Right lobe of liver (tissue), 6 donors: ENCODE data around the gene HAL. TPM values are rescaled to one million over a fixed set of nuclear protein-coding genes. Genes with fewer than 3 reads are reported as not detected.

Source experiments
- ATAC-seq, 4 donors: fragments of 200-7000 bp; cut with Tn5 transposase; one replicate each; pipeline ENCODE4 v1.9.1; 2020; ENCODE audit warnings: mild to moderate bottlenecking in 4 of 4, moderate library complexity in 4 of 4
- DNase-seq, 3 donors: peaks; one replicate each; pipeline ENCODE4 v3.0.0-alpha.2; 2020
- H3K27ac ChIP-seq, 3 donors: fragments of 200-600 bp; one replicate each; pipeline ENCODE4 v1.8.0; 2022
- H3K27me3 ChIP-seq, 2 donors: fragments of 200-600 bp; one replicate each; pipeline ENCODE4 v1.8.0; 2022
- H3K36me3 ChIP-seq, 4 donors: fragments of 200-600 bp; sonication (generic) in 1 of 4; one replicate each; pipeline versions ENCODE4 v1.5.1 to v1.8.0; 2017 to 2022; ENCODE audit warnings: control low read depth in 1 of 4
- H3K4me1 ChIP-seq, 4 donors: fragments of 200-600 bp; sonication (generic) in 1 of 4; one replicate each; pipeline versions ENCODE4 v1.5.1 to v1.8.0; 2017 to 2022; ENCODE audit warnings: control low read depth in 1 of 4
- H3K4me3 ChIP-seq, 3 donors: fragments of 200-600 bp; one replicate each; pipeline ENCODE4 v1.8.0; 2022
- H3K9me3 ChIP-seq, 4 donors: fragments of 200-600 bp; sonication (generic) in 1 of 4; one replicate each; pipeline versions ENCODE4 v1.5.1 to v1.8.0; 2017 to 2022; ENCODE audit warnings: control low read depth in 1 of 4
- POLR2A ChIP-seq: fragments of 450-650 bp; IDR thresholded peaks from one replicate; pipeline ENCODE4 v1.6.1; 2017; ENCODE audit warnings: antibody characterized with exemption, mild to moderate bottlenecking
- WGBS: methylation state at CpG from one replicate; pipeline ENCODE4 v1.1.6; 2018; ENCODE audit warnings: low coverage, low lambda C conversion rate; ENCODE audit not compliant: insufficient coverage; ENCODE audit errors: missing lambda C conversion rate; 5-methylcytosine and 5-hydroxymethylcytosine counted together
- intact Hi-C, 2 donors: fragments of 100-400 bp; cut with DNase I; formaldehyde crosslinking; loops; one replicate each; pipeline versions ENCODE4 v1.11.2 to v1.14.1; 2022
- total RNA-seq, 6 experiments: library from RNA; depleted of rRNA in 2 of 6; stranded (reverse); fragments of >200 nt in 2 of 6; fragmentation: NEBNext Ultra II Directional in 3 of 6; extraction: Animal tissue kit (Norgen Biotek cat#: 25700) in 3 of 6; gene quantifications; one replicate each; pipeline versions ENCODE4 v1.1.0 to v1.2.4, GENCODE V29; 2016 to 2023
- TF ChIP-seq, protein P1 (sequence below), 4 donors: fragments of 200-600 bp in 3 of 4; fragments of 450-650 bp in 1 of 4; IDR thresholded peaks; one replicate each; pipeline versions ENCODE4 v1.5.1 to v1.8.0; 2016 to 2022; ENCODE audit warnings: antibody characterized with exemption in 4 of 4, mild to moderate bottlenecking in 2 of 4
- donor health status: DM: no; HTN: yes; CAD: no.
- donor health status: DM: no; HTN: no; CAD: no.
- donor health status: DM: no; HTN: no; CAD: no.
- donor health status: DM: no; HTN: yes; CAD: no.
- donor health status: DM: no; HTN: yes; CAD: no.

The HAL gene
- total RNA-seq, 6 experiments from 2014 or later: 95.8 to 190 (median 174) TPM

DNA sequence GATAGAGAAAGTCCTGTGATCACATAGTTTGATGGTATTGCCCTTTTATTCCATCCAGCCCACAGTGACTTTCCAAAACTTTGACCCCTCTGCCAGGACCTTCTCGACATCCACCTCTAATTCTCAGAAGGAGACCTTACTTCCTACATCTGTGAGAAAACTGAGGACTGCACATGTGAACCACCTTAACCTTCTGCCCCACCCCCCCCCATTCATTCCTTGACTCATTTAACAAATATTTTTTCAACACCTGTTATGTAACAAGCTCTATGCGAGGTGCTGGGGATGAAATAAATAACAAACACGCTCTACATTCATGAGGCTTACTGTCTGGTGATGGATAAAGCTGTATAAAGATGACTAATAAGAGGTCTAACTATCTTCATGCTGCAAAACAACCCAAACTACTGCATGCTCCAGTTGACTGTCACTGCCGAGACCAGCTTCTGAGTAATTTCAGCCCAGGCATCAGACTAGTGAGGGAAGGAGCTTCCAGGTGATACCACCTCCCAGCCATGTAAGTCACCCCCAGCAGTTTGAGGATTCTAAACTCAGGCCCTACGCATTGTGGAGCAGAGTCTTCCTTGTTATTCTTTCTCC is 1.9 kb upstream of the HAL start:
- WGBS: 53% methylated on average over 4 of the region's 5 CpGs
- intact Hi-C loops: loop anchor here in 1 of 2 donors (5.0 to 10.0 kb wide), 2 partner anchors 81 to 433 kb away; no protein-coding TSS in a partner anchor

DNA sequence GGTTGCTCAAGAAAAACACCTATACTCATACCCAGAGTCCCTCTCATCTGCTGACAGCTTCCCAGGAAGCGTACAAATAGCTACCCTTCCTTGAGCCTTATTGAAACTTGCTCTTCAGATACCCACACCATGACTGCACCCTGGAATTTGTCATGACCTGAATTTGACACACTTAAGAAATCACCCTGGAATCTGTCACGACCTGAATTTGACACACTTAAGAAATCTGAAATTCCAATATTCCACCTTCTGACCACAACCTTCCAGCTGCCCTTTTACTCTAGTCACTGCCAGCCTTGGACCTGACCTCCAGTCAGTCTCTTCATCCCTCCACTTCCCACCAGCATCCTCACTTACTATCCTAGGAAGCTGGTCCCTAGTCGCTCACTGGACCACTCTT is 1.1 kb upstream of the HAL start:
- intact Hi-C loops: loop anchor here in 1 of 2 donors (5.0 to 10.0 kb wide), 2 partner anchors 80 to 432 kb away; no protein-coding TSS in a partner anchor
- peaks cover 0 to 24% (median 3%) of the 10 kb centered on the region in 4 donors for H3K4me1 ChIP-seq
- H3K27me3 ChIP-seq: no peaks in the 10 kb centered on the region
- 77% methylated on average over 3 of the region's 3 CpGs for WGBS
- H3K27ac ChIP-seq: peak overlapping the region in 2 of 3 donors; percentile 82 to 89
- H3K36me3 ChIP-seq: peaks cover 0 to 26% (median 5%) of the 10 kb centered on the region in 4 donors
- TF ChIP-seq POLR2A: no peak
- TF ChIP-seq, protein P1, sequence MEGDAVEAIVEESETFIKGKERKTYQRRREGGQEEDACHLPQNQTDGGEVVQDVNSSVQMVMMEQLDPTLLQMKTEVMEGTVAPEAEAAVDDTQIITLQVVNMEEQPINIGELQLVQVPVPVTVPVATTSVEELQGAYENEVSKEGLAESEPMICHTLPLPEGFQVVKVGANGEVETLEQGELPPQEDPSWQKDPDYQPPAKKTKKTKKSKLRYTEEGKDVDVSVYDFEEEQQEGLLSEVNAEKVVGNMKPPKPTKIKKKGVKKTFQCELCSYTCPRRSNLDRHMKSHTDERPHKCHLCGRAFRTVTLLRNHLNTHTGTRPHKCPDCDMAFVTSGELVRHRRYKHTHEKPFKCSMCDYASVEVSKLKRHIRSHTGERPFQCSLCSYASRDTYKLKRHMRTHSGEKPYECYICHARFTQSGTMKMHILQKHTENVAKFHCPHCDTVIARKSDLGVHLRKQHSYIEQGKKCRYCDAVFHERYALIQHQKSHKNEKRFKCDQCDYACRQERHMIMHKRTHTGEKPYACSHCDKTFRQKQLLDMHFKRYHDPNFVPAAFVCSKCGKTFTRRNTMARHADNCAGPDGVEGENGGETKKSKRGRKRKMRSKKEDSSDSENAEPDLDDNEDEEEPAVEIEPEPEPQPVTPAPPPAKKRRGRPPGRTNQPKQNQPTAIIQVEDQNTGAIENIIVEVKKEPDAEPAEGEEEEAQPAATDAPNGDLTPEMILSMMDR (IDR thresholded peaks at IDR 0.05): no peak
- H3K9me3 ChIP-seq: no peaks in the 10 kb centered on the region
- peak overlapping the region in 1 of 3 donors; percentile 34 for H3K4me3 ChIP-seq
- peak in 1 of 3 donors; percentile 41 for DNase-seq
- ATAC-seq: no peak

More for the DNA sequence above, 1.9 kb upstream of the HAL start:
- Histone ChIP-seq H3K27me3 (no peaks in the 10 kb centered on the region), H3K27ac (peak overlapping the region in 2 of 3 donors; percentile 2 to 82), H3K9me3 (no peaks in the 10 kb centered on the region), H3K36me3 (peaks cover 0 to 26% (median 7%) of the 10 kb centered on the region in 4 donors), H3K4me3 (no peak overlapping the region), H3K4me1 (peaks cover 0 to 24% (median 3%) of the 10 kb centered on the region in 4 donors)
- ATAC-seq (peak in 1 of 4 donors; percentile 4), DNase-seq (peak in 1 of 3 donors; percentile 39)
- TF ChIP-seq POLR2A: no peak
- TF ChIP-seq, protein P1 (IDR thresholded peaks at IDR 0.05): no peak

DNA sequence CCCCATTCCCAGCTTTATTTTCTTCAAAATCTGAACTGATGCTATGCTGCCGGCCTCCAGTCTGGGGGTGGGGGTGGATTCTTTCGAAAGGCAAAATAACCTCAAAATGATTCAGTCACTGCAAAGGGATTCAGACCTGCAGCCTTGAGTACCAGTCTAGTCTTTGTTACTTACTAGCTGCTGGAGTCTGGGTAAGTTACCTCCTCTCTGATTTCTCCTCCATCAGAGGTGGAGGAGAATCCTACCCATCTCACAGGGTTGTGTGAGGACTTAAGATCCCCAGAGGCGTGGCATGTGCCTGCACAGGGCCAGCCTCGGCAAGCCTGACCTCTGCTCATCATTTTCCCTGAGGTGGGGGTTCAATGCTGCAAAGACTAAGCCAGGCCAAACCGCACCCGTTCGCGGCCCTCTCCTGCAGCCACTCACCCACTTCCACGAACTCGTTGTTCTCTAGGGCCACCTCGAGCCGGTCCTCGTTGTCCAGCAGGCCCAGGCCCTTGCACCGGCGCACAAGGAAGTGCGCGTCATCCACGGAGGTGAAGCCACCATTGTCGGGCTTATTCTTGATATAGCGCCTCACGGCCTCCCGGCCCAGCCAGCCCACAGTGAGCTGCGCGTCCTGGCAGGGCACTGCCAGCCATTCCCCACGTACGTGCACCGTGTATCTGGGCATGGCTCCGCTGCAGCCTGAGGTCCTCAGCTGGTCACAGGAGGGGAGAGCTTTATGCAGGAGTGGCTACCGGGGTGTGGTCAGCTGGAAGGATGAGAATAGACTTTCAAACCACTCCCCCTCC is 709 bp downstream of the HAL start:
- intact Hi-C loops: loop anchor here in 1 of 2 donors (5.0 to 10.0 kb wide), 2 partner anchors 78 to 431 kb away; no protein-coding TSS in a partner anchor
- peak overlapping the region; percentile 41 to 61 (median 61) for H3K4me3 ChIP-seq

DNA sequence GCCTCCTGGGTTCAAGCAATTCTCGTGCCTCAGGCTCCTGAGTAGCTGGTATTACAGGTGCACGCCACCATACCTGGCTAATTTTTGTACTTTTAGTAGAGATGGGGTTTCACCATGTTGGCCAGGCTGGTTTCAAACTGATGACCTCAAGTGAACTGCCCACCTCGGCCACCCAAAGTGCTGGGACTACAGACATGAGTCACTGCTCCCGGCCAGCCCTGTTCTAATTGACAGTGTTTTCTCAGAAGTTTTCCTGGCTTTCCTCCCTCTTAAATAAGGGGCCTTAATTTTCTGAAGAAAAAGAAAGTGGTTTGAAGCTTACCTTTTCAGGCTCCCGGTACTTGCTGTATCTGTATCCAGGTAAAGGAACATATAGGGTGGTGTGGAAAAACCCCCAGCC is 1.7 kb downstream of the HAL start:
- H3K4me3 ChIP-seq: peak overlapping the region; percentile 41 to 61 (median 61)
- no peak for TF ChIP-seq POLR2A
- TF ChIP-seq, protein P1 (IDR thresholded peaks at IDR 0.05): no peak
- peaks cover 0 to 24% (median 3%) of the 10 kb centered on the region in 4 donors for H3K4me1 ChIP-seq
- intact Hi-C loops: loop anchor here in 1 of 2 donors (10.0 kb wide), 1 partner anchor 430 kb away; no protein-coding TSS in a partner anchor
- H3K27ac ChIP-seq: peak overlapping the region in 1 of 3 donors; percentile 82
- peak in 1 of 3 donors; percentile 39 for DNase-seq
- peaks cover 0 to 34% (median 3%) of the 10 kb centered on the region in 4 donors for H3K36me3 ChIP-seq
- 76% methylated on average over 5 of the region's 5 CpGs for WGBS
- no peak for ATAC-seq
- no peaks in the 10 kb centered on the region for H3K27me3 ChIP-seq
- H3K9me3 ChIP-seq: no peaks in the 10 kb centered on the region

More for the DNA sequence above, 709 bp downstream of the HAL start:
- Histone ChIP-seq H3K36me3 (peaks cover 0 to 26% (median 3%) of the 10 kb centered on the region in 4 donors), H3K27ac (peak overlapping the region; percentile 67 to 89 (median 82)), H3K9me3 (no peaks in the 10 kb centered on the region), H3K4me1 (peaks cover 0 to 24% (median 3%) of the 10 kb centered on the region in 4 donors), H3K27me3 (no peaks in the 10 kb centered on the region)
- WGBS: 40% methylated on average over 12 of the region's 29 CpGs
- peak; percentile 68 for TF ChIP-seq POLR2A
- TF ChIP-seq, protein P1 (IDR thresholded peaks at IDR 0.05): no peak
- ATAC-seq (peak; percentile 45 to 80 (median 58)), DNase-seq (peak; percentile 55 to 79 (median 78))
